Measurements from ENCODE around the gene PIGK. TPM values are rescaled to one million over a fixed set of nuclear protein-coding genes. Genes with fewer than 3 reads are reported as not detected.

PIGK gene
- total and polyA plus RNA-seq, 2 of the 4 experiments (the other 2 are of a cell fraction), result 15.6 to 21.2 TPM

DNA sequence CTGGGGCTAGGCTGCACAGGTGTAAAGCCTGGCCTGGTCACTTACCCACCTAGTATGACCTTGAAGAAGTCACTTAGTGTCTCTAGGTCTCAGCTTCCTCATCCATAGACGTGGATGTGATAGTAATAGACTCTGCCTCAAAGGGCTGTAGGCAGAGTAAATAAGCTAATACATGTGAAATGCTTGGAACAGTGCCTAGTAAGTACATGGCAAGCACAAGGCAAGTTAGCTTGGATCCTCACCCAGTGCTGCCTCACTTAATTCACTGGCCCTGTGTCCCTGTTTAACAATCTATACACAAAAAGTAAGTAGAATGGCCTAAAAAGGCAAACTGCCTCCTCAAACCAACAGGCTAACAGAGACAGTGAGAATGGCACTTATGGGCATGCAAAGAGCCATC is 167.8 kb downstream of the PIGK start:
- no peaks in the 10 kb centered on the region for H3K79me1 ChIP-seq (ENCODE audit: low read depth in 1 of 2, low read length in 2 of 2)
- no peak overlapping the region for H2AK9ac ChIP-seq (replicated peaks; ENCODE audit: low read depth, low read length, poor library complexity)
- no peak overlapping the region for H2AK5ac ChIP-seq (ENCODE audit: low read depth, low read length)
- no peaks in the 10 kb centered on the region for H3K36me3 ChIP-seq (ENCODE audit: control insufficient read depth, insufficient read depth, low read length)
- no peaks in the 10 kb centered on the region for H3K9me3 ChIP-seq (ENCODE audit: control insufficient read depth, insufficient read depth, low read length)
- H4K91ac ChIP-seq (ENCODE audit: insufficient read depth, low read depth, low read length), result no peak overlapping the region
- CTCF ChIA-PET, result no interaction called here
- H4K5ac ChIP-seq (ENCODE audit: low read depth, low read length), result no peak overlapping the region
- H3K56ac ChIP-seq (ENCODE audit: extremely low read depth, insufficient read depth, low read length), result no peak overlapping the region
- no peak overlapping the region for H2BK15ac ChIP-seq (ENCODE audit: low read depth, low read length)
- POLR2A ChIA-PET (ENCODE audit: unreplicated experiment), result no interaction called here
- ATAC-seq (ENCODE audit: low read depth) (peak; percentile 27; the same call in 1 of the 2 replicates), DNase-seq (no peak)
- no peak overlapping the region for H3K18ac ChIP-seq (ENCODE audit: low read depth, low read length)
- H2BK120ac ChIP-seq (ENCODE audit: low read depth, low read length), result no peak overlapping the region
- TF ChIP-seq, protein P1, sequence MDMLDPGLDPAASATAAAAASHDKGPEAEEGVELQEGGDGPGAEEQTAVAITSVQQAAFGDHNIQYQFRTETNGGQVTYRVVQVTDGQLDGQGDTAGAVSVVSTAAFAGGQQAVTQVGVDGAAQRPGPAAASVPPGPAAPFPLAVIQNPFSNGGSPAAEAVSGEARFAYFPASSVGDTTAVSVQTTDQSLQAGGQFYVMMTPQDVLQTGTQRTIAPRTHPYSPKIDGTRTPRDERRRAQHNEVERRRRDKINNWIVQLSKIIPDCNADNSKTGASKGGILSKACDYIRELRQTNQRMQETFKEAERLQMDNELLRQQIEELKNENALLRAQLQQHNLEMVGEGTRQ (IDR thresholded peaks at IDR 0.05; ENCODE audit: low read depth, low read length), result no peak
- no peak for TF ChIP-seq FOS (IDR thresholded peaks at IDR 0.05; ENCODE audit: low read depth, low read length)
- TF ChIP-seq BHLHE40 (IDR thresholded peaks at IDR 0.05; ENCODE audit: low read depth, low read length), result no peak
- TF ChIP-seq MAZ (IDR thresholded peaks at IDR 0.05; ENCODE audit: borderline replicate concordance, low read depth, low read length), result no peak
- TF ChIP-seq RAD21 (IDR thresholded peaks at IDR 0.05; ENCODE audit: low read length), result no peak
- TF ChIP-seq, protein P2, sequence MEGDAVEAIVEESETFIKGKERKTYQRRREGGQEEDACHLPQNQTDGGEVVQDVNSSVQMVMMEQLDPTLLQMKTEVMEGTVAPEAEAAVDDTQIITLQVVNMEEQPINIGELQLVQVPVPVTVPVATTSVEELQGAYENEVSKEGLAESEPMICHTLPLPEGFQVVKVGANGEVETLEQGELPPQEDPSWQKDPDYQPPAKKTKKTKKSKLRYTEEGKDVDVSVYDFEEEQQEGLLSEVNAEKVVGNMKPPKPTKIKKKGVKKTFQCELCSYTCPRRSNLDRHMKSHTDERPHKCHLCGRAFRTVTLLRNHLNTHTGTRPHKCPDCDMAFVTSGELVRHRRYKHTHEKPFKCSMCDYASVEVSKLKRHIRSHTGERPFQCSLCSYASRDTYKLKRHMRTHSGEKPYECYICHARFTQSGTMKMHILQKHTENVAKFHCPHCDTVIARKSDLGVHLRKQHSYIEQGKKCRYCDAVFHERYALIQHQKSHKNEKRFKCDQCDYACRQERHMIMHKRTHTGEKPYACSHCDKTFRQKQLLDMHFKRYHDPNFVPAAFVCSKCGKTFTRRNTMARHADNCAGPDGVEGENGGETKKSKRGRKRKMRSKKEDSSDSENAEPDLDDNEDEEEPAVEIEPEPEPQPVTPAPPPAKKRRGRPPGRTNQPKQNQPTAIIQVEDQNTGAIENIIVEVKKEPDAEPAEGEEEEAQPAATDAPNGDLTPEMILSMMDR (conservative IDR thresholded peaks at IDR 0.05; ENCODE audit: low read depth, low read length), result no peak
- no peak for TF ChIP-seq CEBPB (IDR thresholded peaks at IDR 0.05; ENCODE audit: low read depth, low read length)
- no peak for TF ChIP-seq MXI1 (IDR thresholded peaks at IDR 0.05; ENCODE audit: borderline replicate concordance, low read depth, low read length)
- no peak overlapping the region for H3K4me2 ChIP-seq (ENCODE audit: low read depth, low read length)
- H3K4ac ChIP-seq (ENCODE audit: low read depth, low read length), result no peak overlapping the region
- WGBS, 2 experiments (ENCODE audit: extremely low coverage in 2 of 2, insufficient read length in 1 of 2), result no CpG with 5 or more reads among the region's 1 CpG
- H3K23ac ChIP-seq (ENCODE audit: low read depth, low read length), result no peak overlapping the region
- intact Hi-C loops (cut with micrococcal nuclease) (no loop called here), in situ Hi-C loops (cut with MboI; ENCODE audit: low sequenced_read_pairs) (no loop called here), dilution Hi-C loops (cut with HindIII; ENCODE audit: low sequenced_read_pairs, unreplicated experiment) (no loop called here)
- H3K27ac ChIP-seq (ENCODE audit: insufficient read depth, low read length), result no peak overlapping the region
- peaks cover 2% of the 10 kb centered on the region for H3K27me3 ChIP-seq (ENCODE audit: control insufficient read depth, insufficient read depth, low read length)
- H3K4me3 ChIP-seq (ENCODE audit: insufficient read depth, low read depth, low read length), result no peak overlapping the region
- H2BK5ac ChIP-seq (ENCODE audit: low read depth, low read length, poor library complexity, severe bottlenecking), result no peak overlapping the region
- no peak overlapping the region for H3K9ac ChIP-seq (ENCODE audit: low read depth, low read length)
- H3K14ac ChIP-seq (replicated peaks; ENCODE audit: low read depth, low read length), result no peak overlapping the region
- no peaks in the 10 kb centered on the region for H4K20me1 ChIP-seq (ENCODE audit: insufficient read depth, low read length)
- H4K8ac ChIP-seq (ENCODE audit: low read depth in 2 of 2, low read length in 2 of 2), result no peak overlapping the region
- no peaks in the 10 kb centered on the region for H3K4me1 ChIP-seq (ENCODE audit: control insufficient read depth, insufficient read depth, low read length)
- H2AFZ ChIP-seq (replicated peaks; ENCODE audit: low read length, poor library complexity), result no peak overlapping the region
- no peak overlapping the region for H2BK20ac ChIP-seq (ENCODE audit: low read depth, low read length)
- H3K9me1 ChIP-seq (ENCODE audit: insufficient read depth, low read length), result no peaks in the 10 kb centered on the region
- no TSS peak for BruUV-seq (replicated peaks)

Measured in IMR-90 (cell line).